GM12873 (cell line): ENCODE measurements around the gene LSP1.

Experiments
- TF ChIP-seq, protein P1 (sequence below): IDR thresholded peaks from 2 replicates; pipeline ENCODE4 v1.5.1; 2012; ENCODE audit warnings: low read depth, mild to moderate bottlenecking, moderate library complexity, low read length, control low read depth; ENCODE audit not compliant: insufficient read depth; ENCODE audit errors: missing control alignments

Gene LSP1

GRCh38 chr11:1899090-1899489, 46.2 kb downstream of the LSP1 start:
- TF ChIP-seq, protein P1, sequence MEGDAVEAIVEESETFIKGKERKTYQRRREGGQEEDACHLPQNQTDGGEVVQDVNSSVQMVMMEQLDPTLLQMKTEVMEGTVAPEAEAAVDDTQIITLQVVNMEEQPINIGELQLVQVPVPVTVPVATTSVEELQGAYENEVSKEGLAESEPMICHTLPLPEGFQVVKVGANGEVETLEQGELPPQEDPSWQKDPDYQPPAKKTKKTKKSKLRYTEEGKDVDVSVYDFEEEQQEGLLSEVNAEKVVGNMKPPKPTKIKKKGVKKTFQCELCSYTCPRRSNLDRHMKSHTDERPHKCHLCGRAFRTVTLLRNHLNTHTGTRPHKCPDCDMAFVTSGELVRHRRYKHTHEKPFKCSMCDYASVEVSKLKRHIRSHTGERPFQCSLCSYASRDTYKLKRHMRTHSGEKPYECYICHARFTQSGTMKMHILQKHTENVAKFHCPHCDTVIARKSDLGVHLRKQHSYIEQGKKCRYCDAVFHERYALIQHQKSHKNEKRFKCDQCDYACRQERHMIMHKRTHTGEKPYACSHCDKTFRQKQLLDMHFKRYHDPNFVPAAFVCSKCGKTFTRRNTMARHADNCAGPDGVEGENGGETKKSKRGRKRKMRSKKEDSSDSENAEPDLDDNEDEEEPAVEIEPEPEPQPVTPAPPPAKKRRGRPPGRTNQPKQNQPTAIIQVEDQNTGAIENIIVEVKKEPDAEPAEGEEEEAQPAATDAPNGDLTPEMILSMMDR, result no peak

GRCh38 chr11:1899686-1900085, 46.8 kb downstream of the LSP1 start:
- TF ChIP-seq, protein P1, result no peak

DNA sequence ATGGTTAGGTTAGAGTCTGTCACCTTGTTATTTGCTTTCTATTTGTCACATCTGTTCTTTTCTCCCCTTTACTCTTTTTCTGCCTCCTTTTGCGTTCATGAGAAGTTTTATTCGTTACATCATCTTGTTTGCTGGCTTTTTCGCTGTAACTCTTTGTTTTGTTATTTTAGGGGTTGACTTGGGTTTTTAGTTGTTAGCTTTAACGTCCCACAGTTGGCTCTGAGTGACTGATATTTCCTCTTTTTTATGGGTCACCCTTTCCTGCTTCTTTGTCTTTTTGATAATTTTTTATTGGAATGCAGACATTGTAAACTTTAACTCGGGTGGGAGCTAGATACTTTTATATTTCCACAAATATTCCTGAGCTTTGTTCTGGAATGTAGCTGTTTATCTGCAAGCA, 53.3 kb downstream of the LSP1 start:
- TF ChIP-seq, protein P1, result no peak

DNA sequence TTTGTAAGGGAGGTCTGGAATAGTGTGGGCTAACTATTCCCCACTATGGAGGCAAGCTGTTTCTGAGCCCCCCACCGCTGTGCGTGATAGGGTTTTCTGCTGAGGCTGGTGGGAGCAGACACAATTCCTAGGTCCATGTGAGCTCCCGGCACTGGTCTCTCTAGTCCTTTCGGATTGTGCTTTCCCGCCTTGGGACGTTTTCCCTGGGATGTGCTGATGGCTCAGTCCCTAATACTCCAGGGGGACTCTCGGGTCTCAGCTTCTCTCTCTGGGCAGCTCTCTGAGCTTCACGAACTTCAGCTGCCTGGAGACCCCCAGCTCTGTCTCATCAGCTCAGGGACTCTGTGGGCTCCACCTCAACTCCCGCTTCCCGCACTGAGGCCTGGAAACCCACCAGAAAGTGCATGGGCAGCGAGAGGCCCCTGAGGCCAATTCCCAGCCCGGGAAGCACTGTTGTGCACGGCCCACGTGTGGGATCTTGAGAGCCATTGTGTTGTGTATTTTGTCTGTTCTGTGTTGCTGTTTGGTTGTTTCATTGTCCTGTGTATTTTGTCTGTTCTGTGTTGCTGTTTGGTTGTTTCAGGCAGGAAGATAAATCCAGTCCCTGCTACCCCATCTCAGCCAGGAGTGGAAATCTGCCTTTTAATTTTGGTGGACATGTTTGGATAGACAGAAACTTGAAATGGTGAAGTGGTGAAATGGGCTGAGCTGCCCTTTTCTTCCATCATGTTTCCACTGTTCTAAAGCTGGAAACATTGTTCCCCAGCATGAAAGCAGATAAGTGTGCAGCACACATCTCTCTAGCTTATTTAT, 53.9 kb downstream of the LSP1 start:
- TF ChIP-seq, protein P1, result no peak

- TF ChIP-seq, protein P1, result no peak
These were observed 55.7 kb downstream of the LSP1 start for GRCh38 chr11:1908618-1909017.

DNA sequence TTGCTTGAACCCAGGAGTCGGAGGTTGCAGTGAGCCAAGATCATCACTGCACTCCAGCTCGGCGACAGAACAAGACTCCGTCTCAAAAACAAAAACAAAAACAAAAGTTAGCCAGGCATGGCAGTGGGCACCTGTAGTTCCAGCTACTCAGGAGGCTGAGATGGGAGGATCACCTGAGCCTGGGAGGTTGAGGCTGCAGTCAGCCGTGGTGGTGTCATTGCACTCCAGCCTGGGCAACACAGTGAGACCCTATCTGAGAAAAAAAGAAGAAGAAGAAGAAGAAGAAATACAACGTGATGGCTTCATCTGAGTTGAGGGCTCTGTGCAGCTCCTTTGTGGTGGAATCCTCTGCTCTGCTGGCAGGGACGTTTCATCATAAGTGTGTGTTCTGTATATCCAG, 56.6 kb downstream of the LSP1 start:
- TF ChIP-seq, protein P1, result no peak

GRCh38 chr11:1912289-1912878, 59.5 kb downstream of the LSP1 start:
- TF ChIP-seq, protein P1, result no peak
